HG02610 (cell line): ENCODE data around the gene EPHA5.
A peak's percentile ranks its signal among the peaks of the same experiment; 100 is the strongest.
"Not testable (repeated sequence)": the region's sequence is repeated elsewhere in the genome, so short reads cannot be mapped to it uniquely, and the experiment has no call there.

ENCODE experiments used
- ATAC-seq: cut with Tn5 transposase; IDR thresholded peaks from one replicate; pipeline ENCODE4 v1.9.1; 2021; ENCODE audit warnings: mild to moderate bottlenecking, moderate library complexity; ENCODE audit not compliant: unreplicated experiment

EPHA5 gene

DNA sequence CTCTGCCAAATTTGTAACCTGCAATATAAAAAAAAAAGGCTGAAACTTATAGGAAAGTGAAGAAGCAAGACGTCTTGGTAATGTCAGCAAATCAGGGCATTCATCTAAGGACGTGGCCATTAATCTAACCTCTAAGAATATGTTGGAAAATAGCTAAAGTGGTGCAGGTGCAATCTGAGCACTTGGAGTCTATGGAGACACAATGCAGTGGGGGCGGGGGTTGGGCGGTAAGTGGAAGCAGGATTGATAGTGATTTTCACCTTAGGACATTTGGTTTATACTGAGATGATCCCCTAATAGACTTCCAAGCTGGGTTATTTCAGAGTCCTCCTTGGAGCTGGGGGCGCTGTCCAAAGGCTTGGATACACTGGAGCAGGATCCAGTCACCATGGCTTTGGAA, 283.4 kb downstream of the EPHA5 start:
- no peak for ATAC-seq

GRCh38 chr4:65383589-65384305, 286.5 kb downstream of the EPHA5 start:
- no peak for ATAC-seq

- no peak for ATAC-seq
These were observed 288.6 kb downstream of the EPHA5 start for GRCh38 chr4:65381648-65382047.

- ATAC-seq, result no peak
These were observed 299.6 kb downstream of the EPHA5 start for GRCh38 chr4:65370709-65371108.

DNA sequence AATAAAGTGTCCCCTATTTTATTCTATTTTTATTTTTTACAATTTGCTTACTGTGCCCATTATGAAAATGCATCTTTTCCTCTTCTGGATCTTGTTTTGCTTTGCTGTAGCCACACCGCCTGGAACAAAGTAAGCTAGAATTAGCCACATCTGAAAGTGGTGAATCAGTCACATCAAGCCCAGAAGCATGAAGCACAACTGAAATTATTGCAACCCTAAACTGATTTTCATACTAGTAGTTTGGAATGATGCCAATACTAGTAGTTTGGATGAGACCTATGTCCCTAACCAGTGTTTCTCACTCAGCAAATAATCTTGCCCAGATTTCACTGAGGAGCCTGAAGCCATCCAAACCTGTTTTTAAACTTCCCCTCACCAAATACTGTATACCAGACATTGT, 303.0 kb downstream of the EPHA5 start:
- no peak for ATAC-seq

GRCh38 chr4:65358914-65359313, 311.4 kb downstream of the EPHA5 start:
- no peak for ATAC-seq

DNA sequence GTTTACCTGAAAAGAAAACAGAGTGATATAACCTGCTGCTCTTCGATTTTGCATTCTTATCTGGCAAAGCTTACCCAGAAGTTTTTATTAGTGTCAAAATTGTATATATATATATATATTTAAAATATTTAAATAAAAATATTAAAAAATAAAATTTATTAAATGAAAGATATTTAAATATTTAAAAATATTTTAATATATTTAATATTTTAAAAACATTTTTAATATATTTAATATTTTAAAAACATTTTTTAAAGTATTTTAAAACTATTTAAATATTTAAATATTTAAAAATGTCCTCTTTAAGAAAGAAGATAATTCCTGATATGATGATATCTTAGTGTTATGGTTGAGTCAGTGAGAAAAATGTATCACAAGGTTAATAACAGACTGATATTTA, 317.2 kb downstream of the EPHA5 start:
- no peak for ATAC-seq

GRCh38 chr4:65344278-65344825, 325.9 kb downstream of the EPHA5 start:
- ATAC-seq, result no peak

GRCh38 chr4:65343342-65343741, 326.9 kb downstream of the EPHA5 start:
- ATAC-seq, result no peak

GRCh38 chr4:65341557-65341956, 328.7 kb downstream of the EPHA5 start:
- no peak for ATAC-seq

- no peak for ATAC-seq
These were observed 329.7 kb downstream of the EPHA5 start for GRCh38 chr4:65340382-65341109.

GRCh38 chr4:65337371-65337770, 332.9 kb downstream of the EPHA5 start:
- no peak for ATAC-seq

DNA sequence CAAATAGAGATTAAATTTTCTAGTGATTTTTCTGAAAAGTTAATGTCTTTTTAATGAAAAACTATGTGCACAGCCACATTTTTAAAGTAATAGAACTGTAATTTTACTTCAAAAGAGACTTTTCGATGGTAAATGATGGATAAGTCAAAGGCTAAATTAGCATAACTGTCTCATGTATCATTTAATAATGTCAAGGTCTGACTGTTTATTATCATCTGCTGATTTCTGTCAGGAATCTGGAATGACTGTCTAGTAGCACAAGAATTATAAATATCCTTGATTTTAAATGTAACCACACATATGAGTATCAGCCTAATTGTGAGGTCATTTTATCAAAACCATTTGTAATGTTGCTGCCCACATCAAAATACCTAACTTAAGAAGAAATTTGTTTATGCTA, 333.8 kb downstream of the EPHA5 start:
- ATAC-seq, result no peak

- ATAC-seq, result no peak
These were observed 353.8 kb downstream of the EPHA5 start for GRCh38 chr4:65316534-65316933.

DNA sequence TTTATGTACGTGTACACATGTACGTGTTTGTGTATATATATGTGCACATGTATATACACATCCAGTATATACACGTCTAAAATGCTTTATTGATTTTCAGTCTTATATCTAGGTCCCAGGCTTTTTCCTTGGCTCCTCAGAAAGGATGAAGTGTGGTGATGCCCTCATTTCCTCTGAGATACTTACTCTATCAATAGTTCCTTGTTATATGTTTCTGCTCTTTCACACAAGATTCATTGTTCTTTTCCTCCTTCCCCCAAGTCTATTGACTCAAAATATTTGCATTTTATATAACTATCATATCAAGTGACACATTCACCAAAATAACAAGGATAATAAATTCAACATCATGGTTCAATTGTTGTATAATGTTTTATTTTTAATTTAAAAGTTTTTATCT, 359.2 kb downstream of the EPHA5 start:
- no peak for ATAC-seq

DNA sequence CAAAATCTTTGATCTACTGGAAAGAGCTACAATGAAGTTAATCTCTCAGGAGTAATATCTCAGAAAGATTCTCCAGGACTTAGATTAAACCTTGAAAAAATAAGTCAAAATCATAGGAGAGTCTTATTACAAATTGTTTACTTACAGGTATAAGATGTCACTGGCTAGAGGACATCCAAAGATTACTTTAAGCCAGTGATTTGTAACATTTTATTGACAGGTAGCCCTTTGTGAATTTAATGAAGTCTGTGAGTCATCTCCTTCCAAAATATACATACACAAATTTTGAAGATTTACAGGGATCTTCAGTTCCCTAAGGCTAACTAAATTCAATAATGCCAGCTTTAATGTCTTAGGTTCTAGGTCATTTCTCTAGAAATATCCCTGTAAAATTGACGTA, 359.7 kb downstream of the EPHA5 start:
- ATAC-seq, result no peak

- ATAC-seq, result not testable (repeated sequence)
These were observed 361.7 kb downstream of the EPHA5 start for GRCh38 chr4:65308626-65309025.

- ATAC-seq, result peak; percentile 45
These were observed 368.1 kb downstream of the EPHA5 start for GRCh38 chr4:65302145-65302544.

- ATAC-seq, result no peak
These were observed 374.0 kb downstream of the EPHA5 start for GRCh38 chr4:65296246-65296645.

DNA sequence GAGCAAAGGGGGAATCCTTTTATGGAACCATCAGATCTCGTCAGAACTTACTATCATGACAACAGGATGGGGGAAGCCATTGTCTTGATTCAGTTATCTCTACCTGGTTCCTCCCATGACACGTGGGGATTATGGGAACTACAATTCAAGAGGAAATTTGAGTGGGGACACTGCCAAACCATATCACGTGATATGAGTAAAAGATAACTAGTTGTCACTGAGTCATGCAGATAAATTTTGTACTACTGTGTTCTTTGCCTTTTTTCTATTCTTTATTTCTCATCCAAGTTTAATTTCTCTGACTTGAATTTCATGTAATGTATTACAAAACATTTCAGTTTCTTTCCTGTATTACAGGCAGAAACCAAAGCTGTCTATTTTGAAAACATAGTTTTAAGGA, 383.2 kb downstream of the EPHA5 start:
- ATAC-seq, result no peak
